ENCODE results near the gene DRAXIN.

- no peak for TF ChIP-seq CTCF (IDR thresholded peaks at IDR 0.05; ENCODE audit: low read depth, low read length)
- no peak for TF ChIP-seq EZH2phosphoT487 (IDR thresholded peaks at IDR 0.05; ENCODE audit: low read depth)
Observed at GRCh38 chr1:11774753-11775152, 83.2 kb downstream of the DRAXIN start.
